Sigmoid colon (tissue), 7 donors: Measurements from ENCODE around the gene CAPN8. TPM values are rescaled to one million over a fixed set of nuclear protein-coding genes. Genes with fewer than 3 reads are reported as not detected.

ENCODE experiments used
- DNase-seq: peaks from one replicate; pipeline ENCODE4 v3.0.0-alpha.2; 2019
- H3K27ac ChIP-seq, 4 donors: fragments of 200-600 bp; sonication (generic); one replicate each; pipeline ENCODE4 v1.5.1; 2016 to 2019; ENCODE audit warnings: mild to moderate bottlenecking in 1 of 4
- H3K27me3 ChIP-seq, 3 donors: fragments of 200-600 bp; sonication (generic); one replicate each; pipeline ENCODE4 v1.5.1; 2019; ENCODE audit warnings: mild to moderate bottlenecking in 1 of 3
- H3K36me3 ChIP-seq, 4 donors: fragments of 200-600 bp; sonication (generic); one replicate each; pipeline ENCODE4 v1.5.1; 2016 to 2019
- H3K4me1 ChIP-seq, 4 donors: fragments of 200-600 bp; sonication (generic); one replicate each; pipeline ENCODE4 v1.5.1; 2017 to 2019
- H3K4me3 ChIP-seq, 4 donors: fragments of 200-600 bp; sonication (generic); one replicate each; pipeline ENCODE4 v1.5.1; 2017 to 2019; ENCODE audit warnings: mild to moderate bottlenecking in 2 of 4, moderate library complexity in 1 of 4
- H3K9me3 ChIP-seq, 4 donors: fragments of 200-600 bp in 3 of 4; sonication (generic) in 3 of 4; one replicate each; pipeline versions ENCODE4 v1.5.1 to v1.6.1; 2013 to 2019
- EP300 ChIP-seq, 4 donors: sonication (generic); formaldehyde crosslinking; IDR thresholded peaks; one replicate each; pipeline ENCODE4 v1.6.1; 2017; ENCODE audit warnings: antibody characterized with exemption in 4 of 4
- POLR2A ChIP-seq, 2 donors: fragments of 450-650 bp; IDR thresholded peaks; one replicate each; pipeline ENCODE4 v1.6.1; 2016; ENCODE audit warnings: antibody characterized with exemption in 2 of 2, mild to moderate bottlenecking in 2 of 2, moderate library complexity in 2 of 2
- POLR2AphosphoS5 ChIP-seq, 4 donors: sonication (generic); formaldehyde crosslinking; IDR thresholded peaks; one replicate each; pipeline ENCODE4 v1.6.1; 2017; ENCODE audit warnings: antibody characterized with exemption in 4 of 4
- WGBS, 2 donors: extraction: QIAGEN DNeasy Blood & Tissue Kit; methylation state at CpG; one replicate each; pipeline ENCODE4 v1.1.7; 2013; 5-methylcytosine and 5-hydroxymethylcytosine counted together
- intact Hi-C: fragments of 100-400 bp; cut with DNase I; formaldehyde crosslinking; loops from one replicate; pipeline ENCODE4 v1.15.1; 2023
- polyA plus RNA-seq, 3 donors: library from polyadenylated mRNA; stranded (reverse); fragments of 200-250 nt; gene quantifications; one replicate each; pipeline ENCODE4 v1.2.3, GENCODE V29; 2013
- total RNA-seq, 4 donors: library from RNA; depleted of rRNA; stranded (reverse); fragments of >200 nt; gene quantifications; one replicate each; pipeline ENCODE4 v1.1.0, GENCODE V29; 2016
- TF ChIP-seq, protein P1 (sequence below), 4 experiments: fragments of 450-650 bp in 3 of 4; fragments of 200-600 bp in 1 of 4; IDR thresholded peaks; one replicate each; pipeline ENCODE4 v1.5.1; 2016 to 2019; ENCODE audit warnings: antibody characterized with exemption in 4 of 4, mild to moderate bottlenecking in 3 of 4, moderate library complexity in 2 of 4
- donor health status: healthy with polysubstance abuse.
- donor health status: Bipolar disorder and iron deficiency.
- donor health status: healthy.

The CAPN8 gene
- total and polyA plus RNA-seq, 7 donors = 1.1 to 67.6 (median 42.7) TPM; not detected in 3

DNA sequence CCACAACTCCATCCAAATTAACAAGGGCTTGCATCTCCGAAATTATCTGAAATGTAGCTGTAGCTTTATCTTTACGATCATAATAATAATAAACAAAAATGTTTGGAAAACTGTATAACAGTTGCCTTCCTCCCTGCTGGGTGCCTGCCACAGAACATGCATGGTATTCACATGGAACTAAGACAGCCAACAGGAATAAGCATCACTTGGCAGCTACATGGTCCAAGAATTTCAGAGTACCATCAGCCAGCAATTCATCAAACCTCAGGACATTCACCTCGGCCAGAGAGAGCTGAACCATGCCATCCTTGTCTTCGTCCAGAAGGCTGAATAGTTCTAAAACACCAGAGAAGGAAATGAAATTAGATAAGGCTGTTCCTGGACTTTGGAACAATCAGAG is 122.7 kb downstream of the CAPN8 start:
- 26 to 62% methylated on average over 4 of the region's 4 CpGs for WGBS, 2 donors
- TF ChIP-seq POLR2A (IDR thresholded peaks at IDR 0.05) = no peak
- no peak for TF ChIP-seq EP300 (IDR thresholded peaks at IDR 0.05)
- TF ChIP-seq POLR2AphosphoS5 (IDR thresholded peaks at IDR 0.05) = no peak
- TF ChIP-seq, protein P1, sequence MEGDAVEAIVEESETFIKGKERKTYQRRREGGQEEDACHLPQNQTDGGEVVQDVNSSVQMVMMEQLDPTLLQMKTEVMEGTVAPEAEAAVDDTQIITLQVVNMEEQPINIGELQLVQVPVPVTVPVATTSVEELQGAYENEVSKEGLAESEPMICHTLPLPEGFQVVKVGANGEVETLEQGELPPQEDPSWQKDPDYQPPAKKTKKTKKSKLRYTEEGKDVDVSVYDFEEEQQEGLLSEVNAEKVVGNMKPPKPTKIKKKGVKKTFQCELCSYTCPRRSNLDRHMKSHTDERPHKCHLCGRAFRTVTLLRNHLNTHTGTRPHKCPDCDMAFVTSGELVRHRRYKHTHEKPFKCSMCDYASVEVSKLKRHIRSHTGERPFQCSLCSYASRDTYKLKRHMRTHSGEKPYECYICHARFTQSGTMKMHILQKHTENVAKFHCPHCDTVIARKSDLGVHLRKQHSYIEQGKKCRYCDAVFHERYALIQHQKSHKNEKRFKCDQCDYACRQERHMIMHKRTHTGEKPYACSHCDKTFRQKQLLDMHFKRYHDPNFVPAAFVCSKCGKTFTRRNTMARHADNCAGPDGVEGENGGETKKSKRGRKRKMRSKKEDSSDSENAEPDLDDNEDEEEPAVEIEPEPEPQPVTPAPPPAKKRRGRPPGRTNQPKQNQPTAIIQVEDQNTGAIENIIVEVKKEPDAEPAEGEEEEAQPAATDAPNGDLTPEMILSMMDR (IDR thresholded peaks at IDR 0.05) = no peak
- no peaks in the 10 kb centered on the region for H3K36me3 ChIP-seq
- no peaks in the 10 kb centered on the region for H3K9me3 ChIP-seq
- H3K4me1 ChIP-seq = no peaks in the 10 kb centered on the region
- H3K27me3 ChIP-seq = no peaks in the 10 kb centered on the region
- H3K27ac ChIP-seq = no peak overlapping the region
- no peak for DNase-seq
- H3K4me3 ChIP-seq = no peak overlapping the region
- intact Hi-C loops = no loop called here

DNA sequence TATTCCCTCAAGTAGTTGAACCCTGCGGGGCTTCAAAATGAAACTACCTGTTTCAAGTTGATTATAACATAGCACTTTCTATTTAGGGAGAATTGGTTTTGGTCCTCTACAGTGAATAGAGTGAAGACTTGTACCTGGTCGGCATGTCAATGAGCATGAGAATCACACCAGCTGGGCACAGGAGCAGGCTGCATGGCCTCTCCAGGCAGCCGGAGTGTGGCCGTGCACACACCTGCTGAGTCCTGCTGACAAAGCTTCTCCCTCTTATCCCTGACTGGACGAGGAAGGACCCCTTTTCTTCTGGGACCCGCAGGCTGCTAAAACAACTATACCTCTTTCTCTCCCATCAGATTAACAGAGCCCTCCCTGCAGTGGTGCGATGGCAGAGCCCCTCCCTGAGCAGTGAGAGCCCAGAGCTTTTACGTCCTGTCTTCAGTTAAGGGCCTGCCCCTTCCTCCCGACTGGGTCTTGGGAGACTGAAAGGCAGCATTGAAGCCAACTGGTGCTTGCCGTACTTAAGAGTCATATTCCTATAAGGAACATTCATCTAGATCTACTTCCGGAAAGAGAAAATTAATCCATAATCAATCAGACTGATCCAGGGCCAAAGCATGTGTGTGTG is 124.9 kb downstream of the CAPN8 start:
- DNase-seq = no peak
- Histone ChIP-seq H3K27me3 (no peaks in the 10 kb centered on the region), H3K4me1 (no peaks in the 10 kb centered on the region), H3K27ac (no peak overlapping the region), H3K4me3 (no peak overlapping the region), H3K9me3 (no peaks in the 10 kb centered on the region), H3K36me3 (no peaks in the 10 kb centered on the region)
- intact Hi-C loops = no loop called here
- no peak for TF ChIP-seq POLR2A (IDR thresholded peaks at IDR 0.05)
- no peak for TF ChIP-seq POLR2AphosphoS5 (IDR thresholded peaks at IDR 0.05)
- TF ChIP-seq EP300 (IDR thresholded peaks at IDR 0.05) = no peak
- TF ChIP-seq, protein P1 (IDR thresholded peaks at IDR 0.05) = no peak
- 86 to 93% methylated on average over 11 of the region's 11 CpGs for WGBS, 2 donors

DNA sequence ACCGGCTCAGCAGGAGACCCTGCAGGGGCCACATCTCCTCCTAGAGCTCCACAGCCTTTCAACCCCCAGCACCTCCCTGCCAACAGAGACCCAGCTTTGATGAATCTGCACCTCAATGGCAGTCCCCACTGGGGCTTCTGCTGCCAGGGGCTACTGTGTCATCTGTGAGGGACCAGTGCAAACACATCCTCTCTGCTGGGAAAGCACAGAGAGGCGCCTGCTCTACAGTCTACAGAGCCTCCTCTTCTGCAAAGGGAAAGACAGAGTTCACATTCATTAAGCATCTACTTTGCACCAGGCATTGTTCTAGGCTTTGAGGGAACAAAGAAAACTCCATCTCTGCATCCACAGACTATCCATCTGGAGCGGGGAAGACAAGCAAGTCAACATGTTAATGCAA is 125.8 kb downstream of the CAPN8 start:
- 94% methylated on average over 3 of the region's 3 CpGs for WGBS, 2 donors
- no peak overlapping the region for H3K4me3 ChIP-seq
- no peak for DNase-seq
- H3K36me3 ChIP-seq = no peaks in the 10 kb centered on the region
- H3K9me3 ChIP-seq = no peaks in the 10 kb centered on the region
- no peaks in the 10 kb centered on the region for H3K27me3 ChIP-seq
- no peaks in the 10 kb centered on the region for H3K4me1 ChIP-seq
- TF ChIP-seq, protein P1 (IDR thresholded peaks at IDR 0.05) = no peak
- TF ChIP-seq POLR2AphosphoS5 (IDR thresholded peaks at IDR 0.05) = no peak
- TF ChIP-seq EP300 (IDR thresholded peaks at IDR 0.05) = no peak
- TF ChIP-seq POLR2A (IDR thresholded peaks at IDR 0.05) = no peak
- intact Hi-C loops = no loop called here
- H3K27ac ChIP-seq = no peak overlapping the region

DNA sequence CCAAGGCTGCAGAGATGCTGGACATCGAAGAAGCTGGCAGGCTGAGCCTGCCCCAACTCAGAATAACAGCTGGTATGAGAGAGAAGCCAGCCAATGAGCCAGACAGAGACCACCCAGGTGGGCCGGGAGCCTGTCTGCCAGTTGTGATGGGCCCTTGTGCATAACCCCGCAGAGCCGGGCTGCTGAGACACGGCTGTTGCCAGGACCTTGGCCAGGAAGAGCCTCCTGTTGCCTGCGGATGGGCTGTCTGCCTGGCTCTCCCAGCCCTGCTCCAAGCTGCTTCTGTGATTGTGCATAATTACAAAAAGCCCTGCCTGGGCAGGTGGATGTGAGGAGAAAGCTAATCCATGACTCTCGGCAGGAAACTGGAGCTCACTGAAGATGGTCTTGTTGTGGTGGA is 126.5 kb downstream of the CAPN8 start:
- Histone ChIP-seq H3K36me3 (no peaks in the 10 kb centered on the region), H3K27ac (no peak overlapping the region), H3K4me3 (no peak overlapping the region), H3K27me3 (no peaks in the 10 kb centered on the region), H3K4me1 (no peaks in the 10 kb centered on the region), H3K9me3 (no peaks in the 10 kb centered on the region)
- intact Hi-C loops = no loop called here
- TF ChIP-seq POLR2A (IDR thresholded peaks at IDR 0.05) (no peak), EP300 (IDR thresholded peaks at IDR 0.05) (no peak), POLR2AphosphoS5 (IDR thresholded peaks at IDR 0.05) (no peak)
- TF ChIP-seq, protein P1 (IDR thresholded peaks at IDR 0.05) = no peak
- WGBS, 2 donors = 82 to 93% methylated on average over 7 of the region's 7 CpGs
- DNase-seq = no peak

DNA sequence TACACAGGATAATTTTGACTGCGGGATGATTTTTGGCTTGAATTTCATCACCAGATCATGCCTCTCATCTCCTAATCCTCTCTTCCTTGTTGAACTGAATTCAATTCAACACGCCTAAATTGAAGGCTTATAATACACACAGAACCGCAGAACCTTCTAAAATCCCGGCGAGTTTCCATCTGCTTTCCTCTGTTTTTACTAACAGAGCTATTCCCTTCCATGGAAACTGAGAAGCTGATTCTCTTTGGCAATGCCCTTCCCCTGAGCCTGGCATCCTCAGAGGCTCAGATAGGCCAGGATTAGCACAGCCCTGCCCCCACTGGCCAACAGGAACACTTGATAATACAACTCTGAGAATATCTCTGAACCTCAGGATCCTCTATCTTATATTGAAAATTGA is 130.2 kb downstream of the CAPN8 start:
- no peaks in the 10 kb centered on the region for H3K4me1 ChIP-seq
- TF ChIP-seq EP300 (IDR thresholded peaks at IDR 0.05) = no peak
- no peak for TF ChIP-seq POLR2A (IDR thresholded peaks at IDR 0.05)
- TF ChIP-seq, protein P1 (IDR thresholded peaks at IDR 0.05) = no peak
- no peak for TF ChIP-seq POLR2AphosphoS5 (IDR thresholded peaks at IDR 0.05)
- no peaks in the 10 kb centered on the region for H3K27me3 ChIP-seq
- no peaks in the 10 kb centered on the region for H3K9me3 ChIP-seq
- H3K4me3 ChIP-seq = no peak overlapping the region
- no peaks in the 10 kb centered on the region for H3K36me3 ChIP-seq
- intact Hi-C loops = no loop called here
- WGBS, 2 donors = 88 to 90% methylated on average over 5 of the region's 5 CpGs
- H3K27ac ChIP-seq = no peak overlapping the region
- no peak for DNase-seq
